ENCODE measurements around the gene NPAP1. TPM values are rescaled to one million over a fixed set of nuclear protein-coding genes. Genes with fewer than 3 reads are reported as not detected.
A peak's percentile ranks its signal among the peaks of the same experiment; 100 is the strongest.

NPAP1 gene
- total and polyA plus RNA-seq, 2 of the 13 experiments (the other 11 are each of a cell fraction or from before 2014, with no cell fraction given), result not detected

GRCh38 chr15:24659622-24660021 is 16.0 kb upstream of the NPAP1 start:
- no peak overlapping the region for H3K4me3 ChIP-seq (replicated peaks in 1 of 3; ENCODE audit: insufficient read depth in 1 of 3, low read depth in 2 of 3, low read length in 3 of 3)
- BruUV-seq (replicated peaks), result no TSS peak
- H3K36me3 ChIP-seq (replicated peaks in 1 of 2; ENCODE audit: control insufficient read depth in 1 of 2, insufficient read depth in 2 of 2, low read length in 2 of 2), result no peaks in the 10 kb centered on the region
- no peak overlapping the region for H3K4me2 ChIP-seq (ENCODE audit: low read depth, low read length)
- no peaks in the 10 kb centered on the region for H4K20me1 ChIP-seq (ENCODE audit: insufficient read depth, low read length)
- CTCF ChIA-PET (ENCODE audit: low intra/inter-chr PET ratio, low total read pairs), result no interaction called here
- no peak for ATAC-seq
- intact Hi-C loops (cut with micrococcal nuclease; ENCODE audit: unreplicated experiment) (no loop called here), in situ Hi-C loops (cut with HindIII; ENCODE audit: extremely low pct_ligation_motif_present, low pct_unique_long_range_greater_than_20kb) (no loop called here)
- no peaks in the 10 kb centered on the region for H3K4me1 ChIP-seq (ENCODE audit: insufficient read depth, low read length)
- no peak overlapping the region for H3K9ac ChIP-seq (ENCODE audit: insufficient read depth, low read depth, low read length)
- no peaks in the 10 kb centered on the region for H3K79me2 ChIP-seq (ENCODE audit: insufficient read depth, low read length)
- FAIRE-seq, result no peak
- 0% methylated on average over 7 of the region's 7 CpGs for WGBS (ENCODE audit: low lambda C conversion rate)
- POLR2A ChIA-PET, result no interaction called here
- TF ChIP-seq ZSCAN31 (CRISPR knock-in tag; IDR thresholded peaks at IDR 0.05; ENCODE audit: low read depth) (no peak), ZNF496 (CRISPR knock-in tag; IDR thresholded peaks at IDR 0.05; ENCODE audit: insufficient replicate concordance) (no peak), ATF7 (IDR thresholded peaks at IDR 0.05) (peak; percentile 80), ATF7 (CRISPR knock-in tag; IDR thresholded peaks at IDR 0.05) (no peak), TRIM24 (CRISPR knock-in tag; IDR thresholded peaks at IDR 0.05) (no peak), KMT2B (CRISPR knock-in tag; IDR thresholded peaks at IDR 0.05) (no peak), SOX6 (IDR thresholded peaks at IDR 0.05) (no peak), SOX6 (CRISPR knock-in tag; IDR thresholded peaks at IDR 0.05) (no peak), CREB1 (IDR thresholded peaks at IDR 0.05) (peak; percentile 77), CREB1 (CRISPR knock-in tag; IDR thresholded peaks at IDR 0.05) (no peak), ARNT (IDR thresholded peaks at IDR 0.05) (no peak), HNF4G (IDR thresholded peaks at IDR 0.05; ENCODE audit: borderline replicate concordance, low read depth, low read length) (no peak), HNF4G (CRISPR knock-in tag; IDR thresholded peaks at IDR 0.05; ENCODE audit: borderline replicate concordance, low read depth) (no peak), MTF1 (CRISPR knock-in tag; IDR thresholded peaks at IDR 0.05) (no peak), ZNF121 (CRISPR knock-in tag; IDR thresholded peaks at IDR 0.05) (no peak), SRSF9 (IDR thresholded peaks at IDR 0.05; ENCODE audit: borderline replicate concordance, insufficient read depth, low read depth, low read length, poor library complexity, severe bottlenecking) (no peak), ETV6 (CRISPR knock-in tag; conservative IDR thresholded peaks at IDR 0.05) (no peak)
- TF ChIP-seq, protein P1, sequence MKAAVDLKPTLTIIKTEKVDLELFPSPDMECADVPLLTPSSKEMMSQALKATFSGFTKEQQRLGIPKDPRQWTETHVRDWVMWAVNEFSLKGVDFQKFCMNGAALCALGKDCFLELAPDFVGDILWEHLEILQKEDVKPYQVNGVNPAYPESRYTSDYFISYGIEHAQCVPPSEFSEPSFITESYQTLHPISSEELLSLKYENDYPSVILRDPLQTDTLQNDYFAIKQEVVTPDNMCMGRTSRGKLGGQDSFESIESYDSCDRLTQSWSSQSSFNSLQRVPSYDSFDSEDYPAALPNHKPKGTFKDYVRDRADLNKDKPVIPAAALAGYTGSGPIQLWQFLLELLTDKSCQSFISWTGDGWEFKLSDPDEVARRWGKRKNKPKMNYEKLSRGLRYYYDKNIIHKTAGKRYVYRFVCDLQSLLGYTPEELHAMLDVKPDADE (CRISPR knock-in tag; IDR thresholded peaks at IDR 0.05), result no peak
- H3K27me3 ChIP-seq (ENCODE audit: control insufficient read depth in 1 of 2, insufficient read depth in 2 of 2, low read length in 2 of 2), result no peaks in the 10 kb centered on the region
- no peak for DNase-seq (ENCODE audit: low spot score)
- no peak overlapping the region for H2AFZ ChIP-seq (ENCODE audit: low read length)
- H3K27ac ChIP-seq (ENCODE audit: extremely low read length, insufficient read depth, low read length), result no peak overlapping the region
- H3K9me3 ChIP-seq (ENCODE audit: low read length), result peaks cover 87% of the 10 kb centered on the region
